Bronchial epithelial cell (primary cell): Measurements from ENCODE around the gene COL26A1. TPM values are rescaled to one million over a fixed set of nuclear protein-coding genes. Genes with fewer than 3 reads are reported as not detected.

Source experiments
- DNase-seq: peaks from one replicate; pipeline ENCODE4 v3.0.0-alpha.2; 2010; ENCODE audit warnings: low read depth
- FAIRE-seq: peaks from 2 replicates; lab custom pipeline; 2011; peaks lifted over from hg19 to GRCh38; lab: Jason Lieb, UNC
- H3K27me3 ChIP-seq: 2 replicates; pipeline ENCODE4 v1.5.1; 2011; ENCODE audit warnings: low read length; ENCODE audit not compliant: control insufficient read depth, insufficient read depth
- H3K36me3 ChIP-seq: 2 replicates; pipeline ENCODE4 v1.5.1; 2011; ENCODE audit warnings: low read length; ENCODE audit not compliant: control insufficient read depth, insufficient read depth
- H3K4me3 ChIP-seq: 2 replicates; pipeline ENCODE4 v1.5.1; 2011; ENCODE audit warnings: mild to moderate bottlenecking, low read depth, low read length, control low read depth
- total RNA-seq: library from RNA; depleted of rRNA; stranded (reverse); fragments of >200 nt; gene quantifications from 2 replicates; pipeline ENCODE4 v1.2.1, GENCODE V29; 2014
- TF ChIP-seq, protein P1 (sequence below): IDR thresholded peaks from 2 replicates; pipeline ENCODE4 v1.5.1; 2011; ENCODE audit warnings: mild to moderate bottlenecking, moderate library complexity, low read length, control low read depth, inconsistent platforms; ENCODE audit not compliant: insufficient read depth, severe bottlenecking

COL26A1 gene
- total RNA-seq, 1 donor from 2014 or later: not detected

GRCh38 chr7:101563198-101563901 lies 200.7 kb downstream of the COL26A1 start:
- Histone ChIP-seq H3K27me3 (no peaks in the 10 kb centered on the region), H3K4me3 (no peak overlapping the region), H3K36me3 (no peaks in the 10 kb centered on the region)
- TF ChIP-seq, protein P1, sequence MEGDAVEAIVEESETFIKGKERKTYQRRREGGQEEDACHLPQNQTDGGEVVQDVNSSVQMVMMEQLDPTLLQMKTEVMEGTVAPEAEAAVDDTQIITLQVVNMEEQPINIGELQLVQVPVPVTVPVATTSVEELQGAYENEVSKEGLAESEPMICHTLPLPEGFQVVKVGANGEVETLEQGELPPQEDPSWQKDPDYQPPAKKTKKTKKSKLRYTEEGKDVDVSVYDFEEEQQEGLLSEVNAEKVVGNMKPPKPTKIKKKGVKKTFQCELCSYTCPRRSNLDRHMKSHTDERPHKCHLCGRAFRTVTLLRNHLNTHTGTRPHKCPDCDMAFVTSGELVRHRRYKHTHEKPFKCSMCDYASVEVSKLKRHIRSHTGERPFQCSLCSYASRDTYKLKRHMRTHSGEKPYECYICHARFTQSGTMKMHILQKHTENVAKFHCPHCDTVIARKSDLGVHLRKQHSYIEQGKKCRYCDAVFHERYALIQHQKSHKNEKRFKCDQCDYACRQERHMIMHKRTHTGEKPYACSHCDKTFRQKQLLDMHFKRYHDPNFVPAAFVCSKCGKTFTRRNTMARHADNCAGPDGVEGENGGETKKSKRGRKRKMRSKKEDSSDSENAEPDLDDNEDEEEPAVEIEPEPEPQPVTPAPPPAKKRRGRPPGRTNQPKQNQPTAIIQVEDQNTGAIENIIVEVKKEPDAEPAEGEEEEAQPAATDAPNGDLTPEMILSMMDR: no peak
- FAIRE-seq (no peak), DNase-seq (no peak)

GRCh38 chr7:101563943-101564777 lies 201.5 kb downstream of the COL26A1 start:
- H3K36me3 ChIP-seq: no peaks in the 10 kb centered on the region
- no peak overlapping the region for H3K4me3 ChIP-seq
- DNase-seq (no peak), FAIRE-seq (no peak)
- H3K27me3 ChIP-seq: no peaks in the 10 kb centered on the region
- TF ChIP-seq, protein P1: no peak

- TF ChIP-seq, protein P1: no peak
- peak; percentile 33 for DNase-seq
- FAIRE-seq: peak; percentile 77
- H3K36me3 ChIP-seq: no peaks in the 10 kb centered on the region
- H3K27me3 ChIP-seq: no peaks in the 10 kb centered on the region
- H3K4me3 ChIP-seq: no peak overlapping the region
Measured at GRCh38 chr7:101564778-101565211, 202.1 kb downstream of the COL26A1 start.

GRCh38 chr7:101565601-101566209 lies 203.0 kb downstream of the COL26A1 start:
- no peak overlapping the region for H3K4me3 ChIP-seq
- TF ChIP-seq, protein P1: no peak
- H3K36me3 ChIP-seq: no peaks in the 10 kb centered on the region
- DNase-seq: no peak
- no peak for FAIRE-seq
- no peaks in the 10 kb centered on the region for H3K27me3 ChIP-seq

- H3K4me3 ChIP-seq: no peak overlapping the region
- no peak for FAIRE-seq
- no peak for DNase-seq
- TF ChIP-seq, protein P1: no peak
- H3K36me3 ChIP-seq: no peaks in the 10 kb centered on the region
- H3K27me3 ChIP-seq: no peaks in the 10 kb centered on the region
Measured at GRCh38 chr7:101567230-101567629, 204.6 kb downstream of the COL26A1 start.
